H1 (cell line): ENCODE data around the gene BANF1. TPM values are rescaled to one million over a fixed set of nuclear protein-coding genes. Genes with fewer than 3 reads are reported as not detected.

Experiments used
- CTCF ChIA-PET: fragments of 300-600 bp; sonication (Branson Sonifier 250); formaldehyde crosslinking; loops from one replicate; lab custom pipeline; 2021; ENCODE audit not compliant: partially characterized antibody; lab: Charles Lee
- POLR2A ChIA-PET: fragments of 300-600 bp; sonication (Branson Sonifier 250); formaldehyde crosslinking; loops from one replicate; lab custom pipeline; 2021; ENCODE audit warnings: inconsistent platforms; ENCODE audit not compliant: partially characterized antibody; lab: Charles Lee
- DNase-seq, 2 experiments: peaks; one replicate each; pipeline versions ENCODE4 v3.0.0 to v3.0.0-alpha.2; 2010 to 2022; ENCODE audit warnings: low spot score in 2 of 2, low read depth in 1 of 2, mixed read lengths in 1 of 2
- FAIRE-seq: peaks from 2 replicates; lab custom pipeline; 2011; peaks lifted over from hg19 to GRCh38; lab: Jason Lieb, UNC
- H2AFZ ChIP-seq: 2 replicates; pipeline ENCODE4 v1.8.1; 2012; ENCODE audit warnings: low read length, inconsistent platforms
- H2AK5ac ChIP-seq: 2 replicates; pipeline ENCODE4 v1.6.1; 2013; ENCODE audit warnings: low read depth, low read length
- H2BK120ac ChIP-seq: replicated peaks from 2 replicates; pipeline ENCODE3; 2013; ENCODE audit warnings: low read depth, low read length, inconsistent platforms
- H2BK12ac ChIP-seq: 2 replicates; pipeline ENCODE4 v1.6.1; 2013; ENCODE audit warnings: low read depth, low read length
- H2BK15ac ChIP-seq: 2 replicates; pipeline ENCODE4 v1.6.1; 2013; ENCODE audit warnings: low read length
- H2BK20ac ChIP-seq: 2 replicates; pipeline ENCODE4 v1.6.1; 2013; ENCODE audit warnings: low read length
- H2BK5ac ChIP-seq: 2 replicates; pipeline ENCODE4 v1.6.1; 2013; ENCODE audit warnings: low read depth, low read length
- H3K14ac ChIP-seq: 2 replicates; pipeline ENCODE4 v1.6.1; 2013; ENCODE audit warnings: inconsistent platforms; ENCODE audit not compliant: insufficient read length
- H3K18ac ChIP-seq: 2 replicates; pipeline ENCODE4 v1.6.1; 2013; ENCODE audit warnings: low read length; ENCODE audit errors: extremely low read depth
- H3K23ac ChIP-seq: 2 replicates; pipeline ENCODE4 v1.6.1; 2013; ENCODE audit warnings: inconsistent platforms; ENCODE audit not compliant: insufficient read length
- H3K23me2 ChIP-seq: 2 replicates; pipeline ENCODE4 v1.6.1; 2013; ENCODE audit warnings: low read depth, low read length
- H3K27ac ChIP-seq: 2 replicates; pipeline ENCODE4 v1.6.1; 2011; ENCODE audit warnings: low read depth, low read length, inconsistent platforms
- H3K27me3 ChIP-seq, 4 experiments: replicated peaks in 1 of 4; 1 replicate in 1 of 4; 2 replicates in 3 of 4; pipeline versions ENCODE4 v1.6.1 to v1.8.1; 2011 to 2013; ENCODE audit warnings: low read length in 3 of 4, mild to moderate bottlenecking in 3 of 4, inconsistent platforms in 2 of 4, mixed read lengths in 2 of 4, moderate library complexity in 1 of 4; ENCODE audit not compliant: control insufficient read depth in 3 of 4, insufficient read depth in 3 of 4; ENCODE audit errors: extremely low read depth in 1 of 4
- H3K36me3 ChIP-seq, 4 experiments: 2 replicates each; pipeline versions ENCODE4 v1.6.1 to v1.8.1; 2011 to 2013; ENCODE audit warnings: mild to moderate bottlenecking in 4 of 4, low read length in 3 of 4, moderate library complexity in 2 of 4, control low read depth in 1 of 4, inconsistent platforms in 1 of 4; ENCODE audit not compliant: insufficient read depth in 4 of 4, control insufficient read depth in 2 of 4
- H3K4ac ChIP-seq: replicated peaks from 2 replicates; pipeline ENCODE3; 2013; ENCODE audit warnings: low read length, low read depth, mixed read lengths, inconsistent platforms; ENCODE audit not compliant: insufficient read length
- H3K4me1 ChIP-seq, 4 experiments: replicated peaks in 1 of 4; 1 replicate in 1 of 4; 2 replicates in 3 of 4; pipeline versions ENCODE4 v1.6.1 to v1.8.1; 2011 to 2013; ENCODE audit warnings: low read length in 3 of 4, inconsistent platforms in 2 of 4, mixed read lengths in 1 of 4; ENCODE audit not compliant: insufficient read depth in 4 of 4, control insufficient read depth in 3 of 4
- H3K4me2 ChIP-seq, 2 experiments: 2 replicates each; pipeline versions ENCODE4 v1.6.1 to v1.8.1; 2011 to 2013; ENCODE audit warnings: low read depth in 2 of 2, low read length in 2 of 2, control low read depth in 1 of 2, inconsistent platforms in 1 of 2, mild to moderate bottlenecking in 1 of 2; ENCODE audit not compliant: insufficient read depth in 1 of 2
- H3K4me3 ChIP-seq, 4 experiments: fragments of 200-600, 300-600 bp in 1 of 4; sonication (generic), shearing (Covaris generic), sonication (Bioruptor Twin) in 1 of 4; 2 replicates each; pipeline versions ENCODE4 v1.5.1 to v1.8.1; 2011 to 2016; ENCODE audit warnings: low read length in 4 of 4, low read depth in 3 of 4, control low read depth in 2 of 4, inconsistent platforms in 2 of 4, mild to moderate bottlenecking in 2 of 4, mixed read lengths in 1 of 4, moderate library complexity in 1 of 4; ENCODE audit not compliant: insufficient read depth in 2 of 4; ENCODE audit errors: extremely low read depth in 1 of 4
- H3K56ac ChIP-seq: replicated peaks from 2 replicates; pipeline ENCODE3; 2013; ENCODE audit warnings: low read depth, mild to moderate bottlenecking, mixed read lengths, low read length, inconsistent platforms; ENCODE audit not compliant: insufficient read length
- H3K79me1 ChIP-seq: 2 replicates; pipeline ENCODE4 v1.6.1; 2013; ENCODE audit warnings: low read depth, low read length, control low read depth
- H3K79me2 ChIP-seq, 2 experiments: 2 replicates each; pipeline versions ENCODE4 v1.6.1 to v1.8.1; 2012 to 2013; ENCODE audit warnings: low read length in 2 of 2, mild to moderate bottlenecking in 2 of 2, inconsistent platforms in 1 of 2; ENCODE audit not compliant: insufficient read depth in 2 of 2, control insufficient read depth in 1 of 2
- H3K9ac ChIP-seq, 4 experiments: replicated peaks in 1 of 4; 1 replicate in 1 of 4; 2 replicates in 3 of 4; pipeline versions ENCODE4 v1.6.1 to v1.8.1; 2011 to 2013; ENCODE audit warnings: low read depth in 3 of 4, low read length in 3 of 4, control low read depth in 2 of 4, mild to moderate bottlenecking in 2 of 4, moderate library complexity in 2 of 4, inconsistent platforms in 1 of 4; ENCODE audit errors: extremely low read depth in 1 of 4
- H3K9me3 ChIP-seq, 2 experiments: 2 replicates each; pipeline versions ENCODE4 v1.6.1 to v1.8.1; 2012 to 2013; ENCODE audit warnings: mild to moderate bottlenecking in 2 of 2, moderate library complexity in 2 of 2, control low read depth in 1 of 2, inconsistent platforms in 1 of 2, low read depth in 1 of 2, low read length in 1 of 2, mixed read lengths in 1 of 2; ENCODE audit not compliant: insufficient read depth in 2 of 2
- H4K20me1 ChIP-seq, 2 experiments: replicated peaks in 1 of 2; 2 replicates each; pipeline versions ENCODE3 to v1.8.1; 2011 to 2013; ENCODE audit warnings: inconsistent platforms in 2 of 2, low read length in 2 of 2, mild to moderate bottlenecking in 1 of 2; ENCODE audit not compliant: insufficient read depth in 2 of 2, control insufficient read depth in 1 of 2
- H4K5ac ChIP-seq: 2 replicates; pipeline ENCODE4 v1.6.1; 2013; ENCODE audit warnings: low read length, low read depth, mixed read lengths, inconsistent platforms; ENCODE audit not compliant: insufficient read length
- H4K8ac ChIP-seq: 2 replicates; pipeline ENCODE4 v1.8.0; 2013; ENCODE audit warnings: mild to moderate bottlenecking, moderate library complexity, low read length, inconsistent platforms; ENCODE audit not compliant: insufficient read depth; ENCODE audit errors: extremely low read depth
- H4K91ac ChIP-seq: replicated peaks from 2 replicates; pipeline ENCODE3; 2013; ENCODE audit warnings: low read length, mixed read lengths, inconsistent platforms; ENCODE audit not compliant: insufficient read length
- CHD2 ChIP-seq: IDR thresholded peaks from 2 replicates; pipeline ENCODE4 v1.6.1; 2012; ENCODE audit warnings: low read length, improper control_type of control experiment
- CREB1 ChIP-seq: IDR thresholded peaks from 2 replicates; pipeline ENCODE4 v1.6.1; 2012; ENCODE audit warnings: inconsistent platforms
- GABPA ChIP-seq: IDR thresholded peaks from 2 replicates; pipeline ENCODE4 v1.6.1; 2011; ENCODE audit warnings: mild to moderate bottlenecking, low read length, moderate library complexity, borderline replicate concordance; ENCODE audit not compliant: insufficient read depth
- HDAC2 ChIP-seq, 2 experiments: fragments of 300-600 bp in 1 of 2; sonication (generic) in 1 of 2; IDR thresholded peaks; 2 replicates each; pipeline ENCODE4 v1.6.1; 2011 to 2012; ENCODE audit warnings: low read depth in 2 of 2, low read length in 2 of 2, mild to moderate bottlenecking in 2 of 2, moderate library complexity in 2 of 2, borderline replicate concordance in 1 of 2, inconsistent platforms in 1 of 2
- JUN ChIP-seq: IDR thresholded peaks from 2 replicates; pipeline ENCODE4 v1.6.1; 2011; ENCODE audit warnings: low read depth, mild to moderate bottlenecking, improper control_type of control experiment, low read length
- MAFK ChIP-seq: IDR thresholded peaks from 2 replicates; pipeline ENCODE4 v1.6.1; 2012; ENCODE audit warnings: low read depth, mild to moderate bottlenecking, improper control_type of control experiment, low read length
- RXRA ChIP-seq: IDR thresholded peaks from 2 replicates; pipeline ENCODE4 v1.6.1; 2011; ENCODE audit warnings: low read depth, mild to moderate bottlenecking, low read length, moderate library complexity; ENCODE audit not compliant: insufficient read depth
- SP4 ChIP-seq: IDR thresholded peaks from 2 replicates; pipeline ENCODE4 v1.6.1; 2012; ENCODE audit warnings: low read length, inconsistent platforms
- TCF12 ChIP-seq: IDR thresholded peaks from 2 replicates; pipeline ENCODE4 v1.6.1; 2011; ENCODE audit warnings: low read depth, mild to moderate bottlenecking, low read length
- YY1 ChIP-seq: IDR thresholded peaks from 2 replicates; pipeline ENCODE4 v1.6.1; 2011; ENCODE audit warnings: low read depth, mild to moderate bottlenecking, low read length
- ZNF274 ChIP-seq: IDR thresholded peaks from 2 replicates; pipeline ENCODE4 v1.7.0; 2012; ENCODE audit warnings: low read length, borderline replicate concordance; ENCODE audit errors: extremely low read depth
- WGBS, 2 experiments: shearing (Covaris generic) in 1 of 2; methylation state at CpG; one replicate each; pipeline versions ENCODE4 v1.1.6 to v1.1.7; 2013 to 2015; ENCODE audit warnings: low lambda C conversion rate in 2 of 2, mixed read lengths in 2 of 2, inconsistent platforms in 1 of 2, low coverage in 1 of 2, missing lambda C conversion rate in 1 of 2; ENCODE audit not compliant: insufficient replicate concordance in 2 of 2, insufficient coverage in 1 of 2, insufficient read length in 1 of 2; ENCODE audit errors: extremely low coverage in 1 of 2, missing lambda C conversion rate in 1 of 2; 5-methylcytosine and 5-hydroxymethylcytosine counted together
- polyA plus RNA-seq, 7 experiments: library from polyadenylated mRNA; depleted of rRNA in 3 of 7; stranded (reverse) in 5 of 7; unstranded in 2 of 7; fragments of >200 nt in 5 of 7; fragments of 200-250 nt in 2 of 7; gene quantifications; 1 replicate in 5 of 7; 2 replicates in 1 of 7; 4 replicates in 1 of 7; pipeline versions ENCODE4 v1.2.1 to v1.2.3, GENCODE V29; 2011 to 2013; ENCODE audit warnings: missing spikeins in 2 of 7, mixed read lengths in 2 of 7
- total RNA-seq: library from RNA; stranded (reverse); fragmentation: NEBNext Ultra II Directional; extraction: Animal tissue kit (Norgen Biotek cat#: 25700); gene quantifications from 2 replicates; pipeline ENCODE4 v1.2.1, GENCODE V29; 2021

Gene BANF1
- total and polyA plus RNA-seq, 2 of the 8 experiments (the other 6 are each of a cell fraction or from before 2014, with no cell fraction given), result 330 to 467 TPM

GRCh38 chr11:65977621-65978390 lies 24.5 kb upstream of the BANF1 start:
- Histone ChIP-seq H4K91ac (no peak overlapping the region), H3K79me1 (no peaks in the 10 kb centered on the region), H3K4me1 (no peaks in the 10 kb centered on the region), H3K36me3 (peaks cover 6 to 25% (median 22%) of the 10 kb centered on the region in 4 experiments; a peak in 7 of 8 replicates), H4K5ac (no peak overlapping the region), H3K23me2 (no peaks in the 10 kb centered on the region), H2BK20ac (no peak overlapping the region), H3K56ac (no peak overlapping the region), H3K23ac (no peak overlapping the region), H3K79me2 (no peaks in the 10 kb centered on the region), H2BK12ac (no peak overlapping the region), H2AFZ (no peak overlapping the region), H4K20me1 (peaks cover 0 to 2% of the 10 kb centered on the region in 2 experiments), H3K27ac (no peak overlapping the region), H2AK5ac (no peak overlapping the region), H3K4ac (no peak overlapping the region), H2BK15ac (no peak overlapping the region), H3K27me3 (no peaks in the 10 kb centered on the region), H2BK5ac (no peak overlapping the region), H3K18ac (no peak overlapping the region), H3K4me3 (no peak overlapping the region)
- 92% methylated on average over 24 of the region's 29 CpGs; no CpG with 5 or more reads in 1 of the 2 experiments for WGBS, 2 experiments
- CTCF ChIA-PET, result interaction anchor here (1.1 to 18.4 kb wide), 3 partner anchors 10 to 88 kb away, joined by 3 to 281 read pairs (median 8); partner anchors contain the start of genes CCDC85B and FIBP
- DNase-seq, result no peak
- no peak for TF ChIP-seq GABPA
- no peak for TF ChIP-seq YY1
- TF ChIP-seq ZNF274, result no peak
- TF ChIP-seq MAFK, result no peak
- TF ChIP-seq CHD2, result no peak
- TF ChIP-seq RXRA, result no peak
- no peak for TF ChIP-seq JUN
- TF ChIP-seq SP4, result no peak
- TF ChIP-seq CREB1, result no peak
- TF ChIP-seq HDAC2 (IDR thresholded peaks at IDR 0.05; ENCODE audit: borderline replicate concordance in 1 of 2, low read depth in 2 of 2, low read length in 2 of 2), result no peak
- no peak for TF ChIP-seq TCF12
- TF ChIP-seq, all 59 proteins: peak for 0
- Histone ChIP-seq H3K9me3 (no peaks in the 10 kb centered on the region), H3K14ac (no peak overlapping the region), H3K9ac (no peak overlapping the region), H3K4me2 (no peak overlapping the region), H4K8ac (no peak overlapping the region; the same call in 1 of the 2 replicates), H2BK120ac (no peak overlapping the region)
- no peak for FAIRE-seq
- POLR2A ChIA-PET, result interaction anchor here (0.9 to 2.2 kb wide), 7 partner anchors 8 to 98 kb away, joined by 3 to 11 read pairs (median 3); partner anchors contain the start of gene CCDC85B
